K562 (cell line): Measurements from ENCODE around the gene FGR. TPM values are rescaled to one million over a fixed set of nuclear protein-coding genes. Genes with fewer than 3 reads are reported as not detected.

Experiments used
- ARID3A ChIP-seq: IDR thresholded peaks from 2 replicates; pipeline ENCODE4 v1.6.1; 2012; ENCODE audit warnings: low read depth, low read length, improper control_type of control experiment, borderline replicate concordance
- ATF1 ChIP-seq, 2 experiments: fragments of 450-650 bp in 1 of 2; IDR thresholded peaks; 2 replicates each; pipeline ENCODE4 v1.6.1; 2016; ENCODE audit warnings: missing compliant biosample characterization in 1 of 2, missing genetic modification characterization in 1 of 2
- C11orf30 ChIP-seq: fragments of 450-650 bp; IDR thresholded peaks from 2 replicates; pipeline ENCODE4 v1.6.1; 2016; ENCODE audit warnings: low read depth, mild to moderate bottlenecking
- CBFB ChIP-seq: sonication (generic); formaldehyde crosslinking; IDR thresholded peaks from 2 replicates; pipeline ENCODE4 v1.4.0; 2020; ENCODE audit warnings: mild to moderate bottlenecking, missing genetic modification reagents
- ETV6 ChIP-seq, 3 experiments: fragments of 150-350 bp in 1 of 3; sonication (generic) in 1 of 3; formaldehyde crosslinking in 1 of 3; IDR thresholded peaks; 2 replicates each; pipeline versions ENCODE4 v1.6.1 to v1.8.0; 2014 to 2022; ENCODE audit warnings: borderline replicate concordance in 2 of 3, low read depth in 2 of 3, antibody characterized with exemption in 1 of 3, low read length in 1 of 3, mild to moderate bottlenecking in 1 of 3, missing genetic modification reagents in 1 of 3
- MED1 ChIP-seq: sonication (generic); formaldehyde crosslinking; IDR thresholded peaks from 2 replicates; pipeline ENCODE4 v1.8.1; 2023; ENCODE audit warnings: missing genetic modification reagents, borderline replicate concordance
- RERE ChIP-seq: sonication (generic); formaldehyde crosslinking; IDR thresholded peaks from 2 replicates; pipeline ENCODE4 v1.8.0; 2023; ENCODE audit warnings: missing genetic modification reagents, mild to moderate bottlenecking, borderline replicate concordance
- SMAD3 ChIP-seq: fragments of 450-650 bp; formaldehyde crosslinking; conservative IDR thresholded peaks from 2 replicates; pipeline ENCODE4 v1.4.0; 2020; ENCODE audit warnings: mild to moderate bottlenecking
- ZMIZ1 ChIP-seq, 2 experiments: fragments of 150-350 bp in 1 of 2; IDR thresholded peaks; 2 replicates each; pipeline ENCODE4 v1.6.1; 2012 to 2016; ENCODE audit warnings: low read depth in 2 of 2, low read length in 2 of 2, mild to moderate bottlenecking in 1 of 2, moderate library complexity in 1 of 2
- ZNF134 ChIP-seq: fragments of 250-450 bp; sonication (Bioruptor Pico); conservative IDR thresholded peaks from 2 replicates; pipeline ENCODE4 v1.4.0; 2020
- ZNF224 ChIP-seq: sonication (generic); formaldehyde crosslinking; IDR thresholded peaks from 2 replicates; pipeline ENCODE4 v1.8.0; 2022; ENCODE audit warnings: mild to moderate bottlenecking, missing genetic modification reagents
- ZNF561 ChIP-seq: fragments of 450-650 bp; formaldehyde crosslinking; conservative IDR thresholded peaks from 2 replicates; pipeline ENCODE4 v1.4.0; 2020; ENCODE audit warnings: mild to moderate bottlenecking, moderate library complexity
- polyA plus RNA-seq, 8 experiments: library from polyadenylated mRNA; depleted of rRNA in 4 of 8; stranded (reverse) in 5 of 8; unstranded in 3 of 8; fragments of >200 nt; fragmentation: Nextera tagmentation in 2 of 8; fragmentation: Illumina TruSeq in 1 of 8; extraction: Ambion mirVana in 2 of 8; extraction: Trizol in 1 of 8; gene quantifications; 2 replicates each; pipeline versions ENCODE4 v1.2.1 to v1.2.3, GENCODE V29; 2011 to 2014; ENCODE audit warnings: inconsistent platforms in 1 of 8, missing spikeins in 1 of 8
- total RNA-seq, 7 experiments: library from RNA; depleted of rRNA in 6 of 7; stranded (reverse); fragments of >200 nt in 6 of 7; fragmentation: Illumina TruSeq in 2 of 7; extraction: Trizol in 2 of 7; gene quantifications; 2 replicates each; pipeline versions ENCODE4 v1.2.1 to v1.2.3, GENCODE V29; 2011 to 2021; ENCODE audit warnings: low replicate concordance in 1 of 7

The FGR gene
- total and polyA plus RNA-seq, 9 of the 15 experiments (the other 6 are each of a cell fraction or from before 2014, with no cell fraction given), result 0.04 to 0.11 TPM; not detected in 7

- TF ChIP-seq RERE (CRISPR knock-in tag) (no peak), ZNF224 (CRISPR knock-in tag) (no peak), ARID3A (no peak), C11orf30 (no peak), SMAD3 (CRISPR knock-in tag) (no peak), MED1 (CRISPR knock-in tag) (no peak), CBFB (no peak), ZNF134 (CRISPR knock-in tag) (no peak), ZNF561 (no peak), ETV6 (IDR thresholded peaks at IDR 0.05; ENCODE audit: borderline replicate concordance in 1 of 2, low read depth in 2 of 2, low read length in 1 of 2) (no peak), ETV6 (CRISPR knock-in tag; IDR thresholded peaks at IDR 0.05; ENCODE audit: borderline replicate concordance) (no peak), ZMIZ1 (IDR thresholded peaks at IDR 0.05; ENCODE audit: low read depth in 2 of 2, low read length in 2 of 2) (0 out of 4 replicates have a peak, but pooled peaks of 1 of the 2 experiments have one; percentile 15), ATF1 (CRISPR knock-in tag; IDR thresholded peaks at IDR 0.05) (peak; percentile 67), ATF1 (tag; IDR thresholded peaks at IDR 0.05) (peak; percentile 92)
These were observed 24.7 kb upstream of the FGR start (continued) for GRCh38 chr1:27659497-27660299.
